ENCODE results near the gene MATN1. TPM values are rescaled to one million over a fixed set of nuclear protein-coding genes. Genes with fewer than 3 reads are reported as not detected.

Gene MATN1
- total RNA-seq, 1 donor from 2014 or later: not detected

DNA sequence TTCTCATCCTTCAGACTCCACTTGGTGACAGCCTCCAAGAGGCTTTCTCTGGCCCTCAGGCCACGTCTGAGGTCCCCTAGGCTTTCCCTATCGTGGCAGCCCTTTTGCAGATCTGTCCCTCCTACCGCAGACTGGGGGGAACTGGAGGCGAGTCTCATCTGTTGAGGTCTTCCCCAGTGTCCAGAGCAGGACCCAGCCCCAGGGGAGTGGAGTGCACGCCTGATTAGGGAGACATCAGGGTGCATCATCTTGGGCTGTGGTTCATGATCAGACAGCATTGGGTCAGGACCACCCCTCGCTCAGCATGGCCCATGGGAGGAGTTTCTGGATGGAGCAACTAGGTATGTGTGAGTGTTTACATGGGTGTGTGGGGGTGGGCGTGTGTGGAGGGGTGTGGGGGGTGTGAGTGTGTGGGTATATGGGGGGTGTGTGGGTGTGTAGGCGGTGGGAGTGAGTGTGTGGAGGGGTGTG lies 8.5 kb upstream of the MATN1 start:
- no peak for DNase-seq
- no peaks in the 10 kb centered on the region for H3K27me3 ChIP-seq
- TF ChIP-seq, protein P1, sequence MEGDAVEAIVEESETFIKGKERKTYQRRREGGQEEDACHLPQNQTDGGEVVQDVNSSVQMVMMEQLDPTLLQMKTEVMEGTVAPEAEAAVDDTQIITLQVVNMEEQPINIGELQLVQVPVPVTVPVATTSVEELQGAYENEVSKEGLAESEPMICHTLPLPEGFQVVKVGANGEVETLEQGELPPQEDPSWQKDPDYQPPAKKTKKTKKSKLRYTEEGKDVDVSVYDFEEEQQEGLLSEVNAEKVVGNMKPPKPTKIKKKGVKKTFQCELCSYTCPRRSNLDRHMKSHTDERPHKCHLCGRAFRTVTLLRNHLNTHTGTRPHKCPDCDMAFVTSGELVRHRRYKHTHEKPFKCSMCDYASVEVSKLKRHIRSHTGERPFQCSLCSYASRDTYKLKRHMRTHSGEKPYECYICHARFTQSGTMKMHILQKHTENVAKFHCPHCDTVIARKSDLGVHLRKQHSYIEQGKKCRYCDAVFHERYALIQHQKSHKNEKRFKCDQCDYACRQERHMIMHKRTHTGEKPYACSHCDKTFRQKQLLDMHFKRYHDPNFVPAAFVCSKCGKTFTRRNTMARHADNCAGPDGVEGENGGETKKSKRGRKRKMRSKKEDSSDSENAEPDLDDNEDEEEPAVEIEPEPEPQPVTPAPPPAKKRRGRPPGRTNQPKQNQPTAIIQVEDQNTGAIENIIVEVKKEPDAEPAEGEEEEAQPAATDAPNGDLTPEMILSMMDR (IDR thresholded peaks at IDR 0.05): no peak
- no peak for ATAC-seq
- H3K4me1 ChIP-seq: no peaks in the 10 kb centered on the region
- intact Hi-C loops (cut with DNase I): no loop called here
- no peak overlapping the region for H3K27ac ChIP-seq
- no peaks in the 10 kb centered on the region for H3K9me3 ChIP-seq
- no peak overlapping the region for H3K4me3 ChIP-seq
- H3K36me3 ChIP-seq: peaks cover 32% of the 10 kb centered on the region

DNA sequence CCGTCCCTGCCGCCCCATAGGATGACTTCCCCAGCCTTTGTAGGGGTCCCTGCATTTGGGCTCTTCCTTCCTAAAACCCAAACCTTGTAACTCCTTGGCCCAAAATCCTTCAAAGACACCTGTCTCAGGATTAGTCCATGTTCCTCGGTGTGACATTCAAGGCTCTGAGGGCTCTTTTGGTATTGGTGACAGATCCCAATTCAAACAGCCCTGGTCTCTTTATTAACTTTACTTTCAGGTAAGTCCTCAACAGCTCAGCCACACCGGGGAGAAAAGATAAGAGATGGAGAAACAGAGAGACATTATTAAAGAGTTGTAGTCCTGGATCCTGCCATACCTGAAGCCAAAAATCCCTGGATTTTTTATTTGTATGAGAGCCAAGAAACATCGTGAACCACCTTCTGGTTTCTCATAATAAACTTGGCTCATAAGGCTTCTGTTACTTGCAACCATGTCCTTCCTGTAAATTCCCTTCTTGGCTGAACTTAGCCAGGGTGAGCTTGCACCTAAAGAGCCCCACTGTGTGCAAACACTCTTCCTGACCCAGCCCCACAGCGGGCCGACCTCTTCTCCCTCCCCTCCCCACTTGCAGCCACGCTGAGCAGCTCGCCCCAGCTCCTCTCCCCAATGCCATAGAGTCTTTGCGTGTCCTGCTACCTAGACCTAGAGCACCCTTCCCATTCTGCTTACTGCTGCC lies 7.9 kb upstream of the MATN1 start:
- no peak overlapping the region for H3K4me3 ChIP-seq
- no peak overlapping the region for H3K27ac ChIP-seq
- TF ChIP-seq, protein P1 (IDR thresholded peaks at IDR 0.05): no peak
- intact Hi-C loops (cut with DNase I): no loop called here
- peaks cover 26% of the 10 kb centered on the region for H3K36me3 ChIP-seq
- ATAC-seq (no peak), DNase-seq (no peak)
- H3K27me3 ChIP-seq: no peaks in the 10 kb centered on the region
- no peaks in the 10 kb centered on the region for H3K4me1 ChIP-seq
- no peaks in the 10 kb centered on the region for H3K9me3 ChIP-seq

DNA sequence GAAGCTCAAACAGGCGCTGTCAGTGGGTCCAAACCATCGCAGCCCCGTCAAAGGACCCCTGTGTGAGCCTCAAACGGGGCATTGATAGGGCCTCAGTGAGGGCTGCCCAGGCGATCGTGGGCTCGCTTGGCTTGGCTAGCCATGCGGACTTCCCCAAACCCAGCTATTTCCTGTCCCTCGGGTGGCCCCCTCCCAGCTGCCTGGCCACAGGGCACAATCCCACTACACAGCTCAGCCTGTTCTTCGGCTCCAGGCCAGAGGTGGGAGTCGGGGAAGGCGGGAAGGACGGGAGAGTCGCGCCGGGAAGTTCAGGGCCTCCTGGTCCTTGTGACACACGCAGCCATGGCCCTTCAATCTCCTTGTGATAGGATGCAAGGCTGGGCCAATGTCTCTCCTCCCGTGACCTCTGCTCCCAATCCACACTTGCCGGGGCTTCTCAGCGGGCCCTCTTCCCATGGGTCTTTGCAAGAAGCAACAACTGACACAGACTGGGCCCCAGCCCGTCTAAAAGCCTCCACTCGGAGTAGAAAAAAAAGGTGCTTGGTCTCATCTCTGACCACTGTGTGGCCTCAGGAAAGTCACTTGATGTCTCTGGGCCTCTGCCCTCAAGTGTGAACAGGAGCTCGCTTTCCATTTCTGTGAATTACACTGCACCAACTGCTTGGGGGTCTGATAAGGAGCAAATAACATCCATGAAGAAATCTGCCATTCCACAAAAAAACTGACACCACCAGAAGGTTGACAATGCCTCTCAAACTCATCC lies 7.1 kb upstream of the MATN1 start:
- Histone ChIP-seq H3K4me3 (no peak overlapping the region), H3K4me1 (no peaks in the 10 kb centered on the region), H3K9me3 (no peaks in the 10 kb centered on the region), H3K27ac (no peak overlapping the region), H3K36me3 (peaks cover 20% of the 10 kb centered on the region), H3K27me3 (no peaks in the 10 kb centered on the region)
- DNase-seq (no peak), ATAC-seq (no peak)
- intact Hi-C loops (cut with DNase I): no loop called here
- TF ChIP-seq, protein P1 (IDR thresholded peaks at IDR 0.05): no peak

DNA sequence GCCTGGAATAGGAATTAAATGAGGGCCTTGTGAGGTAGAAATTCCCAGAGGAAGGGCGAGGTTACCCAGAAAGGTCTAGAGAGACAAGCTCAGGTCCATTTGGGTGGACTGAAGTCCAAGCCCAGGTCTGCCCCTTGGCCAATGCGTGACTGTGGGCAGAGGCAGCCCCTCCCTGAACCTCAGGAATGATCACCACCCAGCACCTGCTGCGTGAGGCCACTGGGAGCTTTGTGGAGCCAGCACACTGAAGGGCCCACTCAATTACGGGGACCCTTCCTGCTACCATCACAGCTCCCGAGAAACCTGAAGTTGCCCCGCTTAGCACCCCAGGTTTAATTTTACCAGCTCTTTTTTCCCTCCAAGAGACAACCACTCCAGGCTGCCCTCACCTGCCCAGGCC lies 6.5 kb upstream of the MATN1 start:
- no peak for ATAC-seq
- intact Hi-C loops (cut with DNase I): no loop called here
- no peak overlapping the region for H3K27ac ChIP-seq
- TF ChIP-seq, protein P1 (IDR thresholded peaks at IDR 0.05): no peak
- no peaks in the 10 kb centered on the region for H3K4me1 ChIP-seq
- no peak for DNase-seq
- peaks cover 14% of the 10 kb centered on the region for H3K36me3 ChIP-seq
- H3K27me3 ChIP-seq: no peaks in the 10 kb centered on the region
- no peaks in the 10 kb centered on the region for H3K9me3 ChIP-seq
- H3K4me3 ChIP-seq: no peak overlapping the region

DNA sequence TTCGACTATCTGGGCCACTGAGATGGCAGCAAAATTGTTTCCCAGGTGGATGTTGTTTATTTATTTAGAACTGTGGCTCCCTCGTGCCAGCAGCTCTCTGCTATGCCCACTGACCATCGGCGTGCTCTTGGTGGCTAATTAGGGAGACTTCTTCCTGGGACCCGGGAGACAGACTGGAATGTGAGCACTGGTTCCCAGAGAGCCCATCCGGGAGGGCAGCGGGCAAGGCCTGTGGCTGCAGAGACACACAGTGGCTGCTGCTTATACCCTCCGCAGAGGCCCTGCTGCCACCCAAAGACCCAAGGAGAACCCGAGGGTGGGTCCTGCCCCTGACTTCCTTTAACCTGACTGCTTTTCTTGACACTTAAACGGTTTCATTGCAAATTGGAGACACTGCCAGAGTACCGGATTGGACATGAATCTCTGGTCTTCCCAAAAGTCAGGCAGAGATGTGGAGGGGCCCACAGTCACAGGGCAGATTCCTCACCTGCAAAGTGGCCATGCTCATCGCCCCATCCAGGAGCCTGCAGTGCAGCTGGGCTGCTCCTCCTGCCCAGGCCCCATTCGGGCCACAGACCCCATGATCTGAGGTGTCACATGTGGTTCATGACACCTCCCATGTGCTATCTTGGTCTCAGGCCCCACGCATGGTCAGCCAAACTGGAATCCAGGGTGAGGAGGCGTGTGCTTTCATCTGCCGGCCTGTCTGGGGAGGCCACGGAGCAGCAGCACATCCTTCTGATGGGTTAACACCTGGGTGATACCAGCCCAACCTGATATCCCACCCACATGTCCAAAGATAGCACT lies 5.7 kb upstream of the MATN1 start:
- H3K36me3 ChIP-seq: peaks cover 5% of the 10 kb centered on the region
- intact Hi-C loops (cut with DNase I): no loop called here
- no peaks in the 10 kb centered on the region for H3K27me3 ChIP-seq
- DNase-seq (peak; percentile 39), ATAC-seq (no peak)
- H3K9me3 ChIP-seq: no peaks in the 10 kb centered on the region
- no peak overlapping the region for H3K27ac ChIP-seq
- H3K4me1 ChIP-seq: no peaks in the 10 kb centered on the region
- TF ChIP-seq, protein P1 (IDR thresholded peaks at IDR 0.05): no peak
- no peak overlapping the region for H3K4me3 ChIP-seq

All from upper lobe of right lung (tissue), 1 donor.